Activated naive CD8-positive, alpha-beta T cell treated with anti-CD3 and anti-CD28 coated beads, Interleukin-2, amount 10 ng/mL, durations not matched to agents 7 days and 5 days (primary cell): ENCODE data around the gene TMEM247. TPM values are rescaled to one million over a fixed set of nuclear protein-coding genes. Genes with fewer than 3 reads are reported as not detected.

Experiments
- ATAC-seq: fragments of 150-1000 bp; cut with Tn5 transposase; one replicate; pipeline ENCODE4 v1.10.0; 2021; ENCODE audit warnings: low read depth, moderate library complexity
- POLR2A ChIA-PET: fragments of 350-600 bp; sonication (Branson Sonifier 250); formaldehyde crosslinking; loops from one replicate; lab custom pipeline; 2021; ENCODE audit warnings: antibody characterized with exemption; lab: Charles Lee
- DNase-seq: peaks from one replicate; pipeline ENCODE4 v3.0.0; 2021
- H3K27ac Mint-ChIP-seq: one replicate; pipeline ENCODE4 v1.8.0; 2022; ENCODE audit warnings: mild to moderate bottlenecking, mixed read lengths
- H3K27me3 Mint-ChIP-seq: one replicate; pipeline ENCODE4 v1.8.0; 2022; ENCODE audit warnings: mild to moderate bottlenecking, moderate library complexity, mixed read lengths
- H3K36me3 Mint-ChIP-seq: one replicate; pipeline ENCODE4 v1.8.0; 2021; ENCODE audit warnings: mild to moderate bottlenecking, mixed read lengths
- H3K4me1 Mint-ChIP-seq: one replicate; pipeline ENCODE4 v1.8.0; 2021; ENCODE audit warnings: mixed read lengths
- H3K4me3 Mint-ChIP-seq: one replicate; pipeline ENCODE4 v1.8.0; 2022; ENCODE audit warnings: mild to moderate bottlenecking, moderate library complexity, mixed read lengths
- H3K9me3 Mint-ChIP-seq: one replicate; pipeline ENCODE4 v1.8.0; 2021; ENCODE audit warnings: mixed read lengths
- total RNA-seq, 2 experiments: library from RNA; stranded (reverse); gene quantifications; one replicate each; pipeline ENCODE4 v1.2.3, GENCODE V29; 2021

The TMEM247 gene
- total RNA-seq, 2 experiments from 2014 or later: not detected

- no peak for ATAC-seq
- H3K36me3 Mint-ChIP-seq: no peaks in the 10 kb centered on the region
- no peak overlapping the region for H3K27ac Mint-ChIP-seq
- DNase-seq: no peak
- H3K27me3 Mint-ChIP-seq: peaks cover 11% of the 10 kb centered on the region
- H3K9me3 Mint-ChIP-seq: no peaks in the 10 kb centered on the region
- H3K4me3 Mint-ChIP-seq: no peak overlapping the region
- H3K4me1 Mint-ChIP-seq: no peaks in the 10 kb centered on the region
- POLR2A ChIA-PET: no interaction called here
Measured at GRCh38 chr2:46487667-46488335, 8.4 kb downstream of the TMEM247 start.

DNA sequence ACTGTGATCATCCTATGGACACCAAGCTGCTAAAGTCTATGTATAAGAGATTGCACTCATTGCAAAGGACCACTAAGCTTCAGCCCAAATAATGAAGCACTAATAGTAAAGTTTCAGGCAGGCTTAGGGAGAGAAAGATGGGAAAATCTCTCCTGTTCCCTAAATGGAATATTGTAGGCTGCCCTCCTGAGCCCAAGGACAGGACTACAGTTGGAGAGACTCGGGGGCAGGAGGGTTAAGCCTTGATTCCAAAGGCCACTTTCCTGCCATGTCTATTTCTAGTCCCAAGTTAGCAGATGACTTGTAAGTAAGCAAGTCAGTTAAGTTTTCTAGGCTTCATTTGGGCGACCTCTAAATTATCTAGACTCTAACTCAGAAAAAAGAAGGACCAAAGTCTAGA lies 9.0 kb downstream of the TMEM247 start:
- H3K4me1 Mint-ChIP-seq: no peaks in the 10 kb centered on the region
- no peak for ATAC-seq
- H3K27me3 Mint-ChIP-seq: peaks cover 11% of the 10 kb centered on the region
- no peak for DNase-seq
- no peaks in the 10 kb centered on the region for H3K36me3 Mint-ChIP-seq
- POLR2A ChIA-PET: no interaction called here
- no peaks in the 10 kb centered on the region for H3K9me3 Mint-ChIP-seq
- H3K4me3 Mint-ChIP-seq: no peak overlapping the region
- no peak overlapping the region for H3K27ac Mint-ChIP-seq

DNA sequence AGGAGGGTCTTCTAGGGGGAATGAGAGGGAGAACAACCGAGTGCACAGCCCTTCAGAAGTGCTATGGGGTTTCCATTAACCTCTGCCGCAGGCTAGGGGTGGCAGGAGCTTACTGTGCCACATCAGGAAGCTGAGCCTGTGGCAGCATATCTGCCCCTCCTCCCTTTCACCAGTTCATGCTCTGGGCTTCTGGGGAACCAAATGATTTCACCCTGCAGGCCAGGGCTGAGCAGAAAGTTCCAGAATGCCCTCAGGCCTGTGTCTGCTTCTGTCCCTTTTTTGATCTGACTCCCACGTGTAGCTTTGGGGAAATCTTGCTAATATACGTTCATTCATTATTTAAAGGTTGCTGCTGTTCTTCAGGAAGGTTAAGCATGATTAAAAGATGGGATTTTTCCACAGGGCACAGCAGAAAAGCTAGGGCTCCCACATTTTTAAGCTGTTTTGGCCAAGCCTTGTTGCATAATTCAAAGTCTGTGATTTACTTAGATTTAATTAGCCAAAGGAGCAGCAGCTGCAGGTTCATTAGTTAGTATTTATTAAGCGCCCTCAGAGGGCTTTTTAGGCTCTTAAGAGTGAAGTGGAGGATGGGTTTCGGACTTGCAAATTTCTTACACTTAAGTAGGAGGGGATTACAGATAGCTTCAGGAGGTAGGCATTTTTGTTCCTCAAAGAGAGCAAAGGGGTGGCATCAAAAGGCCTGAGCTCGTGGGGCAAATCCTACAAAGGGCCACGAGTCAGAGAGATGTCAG lies 10.2 kb downstream of the TMEM247 start:
- no peak for DNase-seq
- Mint-ChIP-seq H3K36me3 (no peaks in the 10 kb centered on the region), H3K4me1 (no peaks in the 10 kb centered on the region), H3K27me3 (peaks cover 11% of the 10 kb centered on the region), H3K4me3 (no peak overlapping the region), H3K27ac (no peak overlapping the region), H3K9me3 (no peaks in the 10 kb centered on the region)
- ATAC-seq: no peak
- POLR2A ChIA-PET: interaction anchor here (0.7 kb wide), 1 partner anchor 914 kb away, joined by 4 read pairs; no protein-coding TSS in a partner anchor

DNA sequence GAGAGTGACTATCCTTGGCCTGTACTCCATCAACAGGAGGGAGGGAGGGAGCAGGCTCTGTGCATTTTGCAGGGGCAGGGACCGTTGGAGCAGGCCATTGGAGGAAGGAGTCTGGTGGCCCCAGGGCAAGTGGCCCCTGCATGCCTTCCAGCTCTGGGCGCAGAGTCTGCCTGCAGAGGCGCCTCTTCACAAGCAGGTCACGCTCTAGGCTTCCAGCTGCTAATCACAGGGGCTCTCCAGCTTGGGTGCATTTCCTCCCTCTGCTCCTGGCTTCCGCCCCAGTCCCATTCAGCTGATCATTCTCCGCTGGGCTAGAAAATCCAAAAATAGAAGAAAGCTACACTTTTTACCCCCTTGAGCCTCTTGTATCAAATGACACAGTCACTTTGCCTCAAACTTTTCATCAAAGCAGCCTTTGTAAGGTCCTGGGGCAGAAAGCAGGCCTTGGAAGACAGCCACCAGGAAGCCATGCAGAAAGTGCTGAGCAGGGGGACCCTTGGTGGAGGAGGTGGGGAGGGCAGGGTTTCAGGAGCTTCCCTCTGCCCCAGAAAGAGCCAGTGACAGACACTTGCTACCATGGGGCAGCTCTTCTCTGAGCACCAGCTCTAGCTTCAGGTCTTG lies 11.3 kb downstream of the TMEM247 start:
- Mint-ChIP-seq H3K27me3 (peaks cover 8% of the 10 kb centered on the region), H3K9me3 (no peaks in the 10 kb centered on the region), H3K27ac (no peak overlapping the region), H3K4me3 (no peak overlapping the region), H3K36me3 (no peaks in the 10 kb centered on the region), H3K4me1 (no peaks in the 10 kb centered on the region)
- no peak for DNase-seq
- POLR2A ChIA-PET: no interaction called here
- peak; percentile 4 for ATAC-seq

GRCh38 chr2:46492301-46492700 lies 12.9 kb downstream of the TMEM247 start:
- POLR2A ChIA-PET: no interaction called here
- ATAC-seq (no peak), DNase-seq (no peak)
- no peaks in the 10 kb centered on the region for H3K9me3 Mint-ChIP-seq
- no peaks in the 10 kb centered on the region for H3K36me3 Mint-ChIP-seq
- no peak overlapping the region for H3K27ac Mint-ChIP-seq
- H3K4me1 Mint-ChIP-seq: no peaks in the 10 kb centered on the region
- peaks cover 15% of the 10 kb centered on the region for H3K27me3 Mint-ChIP-seq
- no peak overlapping the region for H3K4me3 Mint-ChIP-seq

DNA sequence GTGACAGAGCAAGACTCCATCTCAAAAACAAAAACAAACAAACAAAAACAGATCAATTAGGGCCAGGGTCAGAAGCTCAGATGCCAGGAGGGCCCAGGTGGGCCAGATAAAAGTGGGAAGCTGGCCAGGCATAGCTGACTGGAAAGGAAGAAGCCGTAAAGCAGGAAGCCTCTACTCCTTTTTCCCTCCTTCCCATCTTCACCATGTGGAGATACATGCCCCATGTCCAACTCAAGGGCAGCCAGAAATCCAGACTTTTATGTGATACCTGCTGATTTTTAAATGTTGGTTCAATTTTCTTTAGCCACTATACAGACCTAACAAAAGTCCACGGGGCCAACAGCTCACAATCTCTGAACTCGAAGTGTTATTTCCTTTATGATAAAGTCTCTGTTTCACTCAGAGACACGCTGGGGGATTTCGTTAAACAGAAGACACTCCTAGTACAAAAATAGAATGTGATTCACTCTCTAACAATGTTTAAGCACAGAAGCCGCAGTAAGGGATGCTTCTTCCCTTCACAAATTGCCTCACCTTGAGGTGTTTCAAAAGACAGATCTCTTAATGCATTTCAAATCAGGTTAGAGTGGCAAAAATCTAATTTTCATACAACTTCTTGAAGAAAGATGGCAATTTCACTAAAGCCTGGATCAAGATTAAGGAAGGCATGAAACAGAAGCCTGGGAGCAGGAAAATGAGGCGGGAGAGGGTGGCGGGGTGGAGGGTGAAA lies 14.0 kb downstream of the TMEM247 start:
- H3K36me3 Mint-ChIP-seq: no peaks in the 10 kb centered on the region
- no peak for DNase-seq
- H3K9me3 Mint-ChIP-seq: no peaks in the 10 kb centered on the region
- no peaks in the 10 kb centered on the region for H3K4me1 Mint-ChIP-seq
- POLR2A ChIA-PET: no interaction called here
- no peak overlapping the region for H3K27ac Mint-ChIP-seq
- H3K27me3 Mint-ChIP-seq: peaks cover 17% of the 10 kb centered on the region
- ATAC-seq: no peak
- no peak overlapping the region for H3K4me3 Mint-ChIP-seq

DNA sequence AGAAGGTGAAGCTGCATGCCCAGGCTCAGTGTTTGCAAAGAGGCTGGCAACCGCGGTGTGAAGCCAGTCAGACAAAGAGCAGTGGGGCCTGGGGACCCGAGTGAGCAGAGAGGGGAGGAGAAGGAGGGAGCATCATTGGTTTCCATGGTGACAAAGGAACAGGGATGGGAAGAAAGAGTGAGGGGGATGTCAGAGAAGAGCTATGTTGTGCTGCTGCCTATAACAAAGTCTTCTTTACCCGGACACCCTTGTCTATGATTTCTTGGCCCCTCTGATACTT lies 14.5 kb downstream of the TMEM247 start:
- H3K4me3 Mint-ChIP-seq: no peak overlapping the region
- POLR2A ChIA-PET: no interaction called here
- H3K36me3 Mint-ChIP-seq: no peaks in the 10 kb centered on the region
- H3K27me3 Mint-ChIP-seq: peaks cover 22% of the 10 kb centered on the region
- ATAC-seq: no peak
- no peak for DNase-seq
- H3K9me3 Mint-ChIP-seq: no peaks in the 10 kb centered on the region
- peaks cover under 1% of the 10 kb centered on the region for H3K4me1 Mint-ChIP-seq
- no peak overlapping the region for H3K27ac Mint-ChIP-seq

DNA sequence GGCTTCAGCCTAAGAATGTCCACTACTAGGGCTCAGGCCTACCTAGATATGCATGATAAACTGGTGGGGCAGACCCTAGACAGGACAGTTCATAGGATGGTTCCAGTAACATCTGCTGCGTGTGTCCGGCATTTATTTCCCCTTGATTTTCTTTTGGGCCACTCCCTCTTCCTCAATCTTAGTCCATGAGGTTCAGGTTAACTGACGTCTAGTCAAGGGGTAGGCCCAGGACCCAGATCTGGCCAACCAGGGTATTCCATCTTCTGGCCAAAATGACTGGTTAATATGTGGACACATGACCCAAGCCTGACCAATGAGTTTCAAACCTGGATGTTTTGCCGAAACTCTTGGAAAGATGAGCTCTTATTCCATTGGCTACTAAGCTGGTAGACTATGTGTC lies 15.2 kb downstream of the TMEM247 start:
- ATAC-seq: no peak
- POLR2A ChIA-PET: no interaction called here
- Mint-ChIP-seq H3K27me3 (peaks cover 24% of the 10 kb centered on the region), H3K27ac (no peak overlapping the region), H3K4me1 (peaks cover 3% of the 10 kb centered on the region), H3K36me3 (no peaks in the 10 kb centered on the region), H3K4me3 (no peak overlapping the region), H3K9me3 (no peaks in the 10 kb centered on the region)
- DNase-seq: no peak

DNA sequence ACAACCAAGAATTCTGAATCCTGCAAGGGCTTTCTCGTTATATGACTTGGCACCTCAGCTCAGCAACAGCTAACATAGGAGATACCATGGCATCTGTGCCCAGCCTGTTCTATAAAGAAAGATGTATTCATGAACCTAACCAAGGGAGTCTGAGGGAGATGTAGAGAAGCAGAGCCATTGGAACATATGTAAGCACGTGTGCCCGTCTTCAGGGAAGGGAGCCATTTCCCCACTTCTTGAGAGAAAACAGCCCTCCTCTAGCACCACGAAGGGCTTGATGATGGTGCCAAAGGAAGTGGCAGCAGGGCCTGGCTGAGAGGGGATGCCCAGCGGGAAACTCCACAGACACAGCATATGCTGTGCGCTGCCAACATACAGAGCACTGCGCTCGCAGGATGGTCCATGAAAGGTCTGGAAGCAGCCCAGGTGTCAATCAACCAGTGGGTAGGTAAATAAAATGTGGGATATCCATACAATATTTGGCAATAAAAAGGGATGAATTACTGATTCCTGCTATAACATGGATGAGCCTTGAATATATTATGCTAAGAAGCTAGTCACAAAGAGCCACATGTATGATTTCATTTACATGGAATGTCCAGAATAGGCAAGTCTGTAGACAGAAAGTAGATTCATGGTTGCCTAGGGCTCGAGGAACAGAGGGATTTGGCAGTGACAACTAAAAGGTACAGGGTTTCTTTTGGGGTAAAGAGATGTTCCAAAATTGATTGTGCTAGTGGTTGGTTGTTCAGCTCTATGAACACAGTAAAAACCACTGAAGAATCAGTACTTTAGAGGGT lies 16.1 kb downstream of the TMEM247 start:
- DNase-seq (no peak), ATAC-seq (no peak)
- no peak overlapping the region for H3K27ac Mint-ChIP-seq
- H3K4me1 Mint-ChIP-seq: peaks cover 11% of the 10 kb centered on the region
- no peak overlapping the region for H3K4me3 Mint-ChIP-seq
- H3K9me3 Mint-ChIP-seq: no peaks in the 10 kb centered on the region
- POLR2A ChIA-PET: no interaction called here
- H3K27me3 Mint-ChIP-seq: peaks cover 29% of the 10 kb centered on the region
- H3K36me3 Mint-ChIP-seq: no peaks in the 10 kb centered on the region

- no peak for DNase-seq
- Mint-ChIP-seq H3K4me1 (peaks cover 11% of the 10 kb centered on the region), H3K9me3 (no peaks in the 10 kb centered on the region), H3K27me3 (peaks cover 29% of the 10 kb centered on the region), H3K4me3 (no peak overlapping the region), H3K36me3 (no peaks in the 10 kb centered on the region), H3K27ac (no peak overlapping the region)
- POLR2A ChIA-PET: no interaction called here
- ATAC-seq: no peak
Measured at GRCh38 chr2:46497766-46498165, 18.4 kb downstream of the TMEM247 start.

DNA sequence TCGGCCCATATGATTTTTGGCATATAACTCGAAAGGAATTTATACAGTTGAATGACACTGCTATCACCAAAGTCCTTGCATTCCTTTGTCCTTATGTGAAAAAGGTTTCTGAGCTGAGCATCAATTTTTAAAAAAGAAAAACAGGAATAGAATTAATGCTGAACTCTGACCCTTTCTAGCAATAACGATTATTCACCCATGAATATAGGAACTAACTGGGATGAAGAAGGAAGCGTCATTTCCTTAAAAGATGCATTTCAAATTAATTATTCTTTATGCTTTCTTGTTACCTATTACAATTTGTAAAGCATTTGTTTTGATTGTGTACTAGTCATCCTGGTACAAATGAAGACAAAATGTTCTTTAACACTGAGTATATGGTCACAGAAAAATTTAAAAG lies 19.3 kb downstream of the TMEM247 start:
- POLR2A ChIA-PET: no interaction called here
- Mint-ChIP-seq H3K9me3 (no peaks in the 10 kb centered on the region), H3K27me3 (peaks cover 29% of the 10 kb centered on the region), H3K27ac (no peak overlapping the region), H3K36me3 (no peaks in the 10 kb centered on the region), H3K4me1 (peaks cover 11% of the 10 kb centered on the region), H3K4me3 (peak overlapping the region; percentile 64)
- DNase-seq (no peak), ATAC-seq (no peak)

GRCh38 chr2:46499392-46499785 lies 20.0 kb downstream of the TMEM247 start:
- no peak overlapping the region for H3K27ac Mint-ChIP-seq
- no peak for ATAC-seq

GRCh38 chr2:46500801-46501200 lies 21.4 kb downstream of the TMEM247 start:
- Mint-ChIP-seq H3K27ac (peak overlapping the region; percentile 30), H3K4me1 (peaks cover 11% of the 10 kb centered on the region), H3K27me3 (peaks cover 29% of the 10 kb centered on the region), H3K36me3 (no peaks in the 10 kb centered on the region), H3K4me3 (no peak overlapping the region), H3K9me3 (no peaks in the 10 kb centered on the region)
- ATAC-seq: no peak
- DNase-seq: no peak
- POLR2A ChIA-PET: no interaction called here

More at GRCh38 chr2:46499392-46499785, 20.0 kb downstream of the TMEM247 start:
- peak overlapping the region; percentile 96 for H3K4me3 Mint-ChIP-seq
- POLR2A ChIA-PET: no interaction called here
- no peaks in the 10 kb centered on the region for H3K9me3 Mint-ChIP-seq
- H3K36me3 Mint-ChIP-seq: no peaks in the 10 kb centered on the region
- DNase-seq: no peak
- peaks cover 29% of the 10 kb centered on the region for H3K27me3 Mint-ChIP-seq
- H3K4me1 Mint-ChIP-seq: peaks cover 11% of the 10 kb centered on the region
